Stomach (tissue), 4 donors: ENCODE measurements around the gene PIAS1.

ENCODE experiments used
- EP300 ChIP-seq: sonication (generic); formaldehyde crosslinking; IDR thresholded peaks from one replicate; pipeline ENCODE4 v1.6.1; 2017; ENCODE audit warnings: antibody characterized with exemption
- TF ChIP-seq, protein P1 (sequence below), 7 experiments: fragments of 450-650 bp in 4 of 7; fragments of 200-600 bp in 3 of 7; sonication (generic) in 3 of 7; IDR thresholded peaks; one replicate each; pipeline ENCODE4 v1.5.1; 2016 to 2019; ENCODE audit warnings: antibody characterized with exemption in 7 of 7, control low read depth in 2 of 7, mild to moderate bottlenecking in 1 of 7

GRCh38 chr15:68063606-68064005, 9.5 kb downstream of the PIAS1 start:
- no peak for TF ChIP-seq EP300
- TF ChIP-seq, protein P1, sequence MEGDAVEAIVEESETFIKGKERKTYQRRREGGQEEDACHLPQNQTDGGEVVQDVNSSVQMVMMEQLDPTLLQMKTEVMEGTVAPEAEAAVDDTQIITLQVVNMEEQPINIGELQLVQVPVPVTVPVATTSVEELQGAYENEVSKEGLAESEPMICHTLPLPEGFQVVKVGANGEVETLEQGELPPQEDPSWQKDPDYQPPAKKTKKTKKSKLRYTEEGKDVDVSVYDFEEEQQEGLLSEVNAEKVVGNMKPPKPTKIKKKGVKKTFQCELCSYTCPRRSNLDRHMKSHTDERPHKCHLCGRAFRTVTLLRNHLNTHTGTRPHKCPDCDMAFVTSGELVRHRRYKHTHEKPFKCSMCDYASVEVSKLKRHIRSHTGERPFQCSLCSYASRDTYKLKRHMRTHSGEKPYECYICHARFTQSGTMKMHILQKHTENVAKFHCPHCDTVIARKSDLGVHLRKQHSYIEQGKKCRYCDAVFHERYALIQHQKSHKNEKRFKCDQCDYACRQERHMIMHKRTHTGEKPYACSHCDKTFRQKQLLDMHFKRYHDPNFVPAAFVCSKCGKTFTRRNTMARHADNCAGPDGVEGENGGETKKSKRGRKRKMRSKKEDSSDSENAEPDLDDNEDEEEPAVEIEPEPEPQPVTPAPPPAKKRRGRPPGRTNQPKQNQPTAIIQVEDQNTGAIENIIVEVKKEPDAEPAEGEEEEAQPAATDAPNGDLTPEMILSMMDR (IDR thresholded peaks at IDR 0.05): no peak
